Stimulated activated CD4-positive, alpha-beta T cell treated with anti-CD3 and anti-CD28 coated beads, TNF-alpha, amount 100 ng/mL, for 4 hours (primary cell): ENCODE measurements around the gene ADCY10.

Experiments
- DNase-seq, 3 experiments: peaks; one replicate each; pipeline ENCODE4 v3.0.0-alpha.2; 2020; ENCODE audit warnings: low read depth in 3 of 3

Gene ADCY10

DNA sequence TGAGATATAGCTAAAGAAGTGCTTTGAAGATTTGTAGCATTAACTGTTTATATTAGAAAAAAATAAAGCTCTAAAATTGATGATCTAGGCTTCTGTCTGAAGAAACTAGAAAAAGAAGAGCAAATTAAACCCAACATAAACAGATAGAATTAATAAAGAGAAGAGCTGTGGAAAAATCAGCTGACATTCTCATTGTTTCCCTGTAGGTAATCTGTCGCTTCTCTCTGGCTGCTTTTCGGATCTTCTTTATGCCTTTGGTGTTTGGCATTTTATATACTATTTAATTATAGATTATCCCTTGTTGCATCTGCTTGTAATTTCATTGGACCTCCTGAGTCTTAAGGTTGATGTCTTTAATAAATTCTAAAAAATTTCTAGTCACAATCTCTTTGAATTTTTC, 132.4 kb downstream of the ADCY10 start:
- no peak for DNase-seq

DNA sequence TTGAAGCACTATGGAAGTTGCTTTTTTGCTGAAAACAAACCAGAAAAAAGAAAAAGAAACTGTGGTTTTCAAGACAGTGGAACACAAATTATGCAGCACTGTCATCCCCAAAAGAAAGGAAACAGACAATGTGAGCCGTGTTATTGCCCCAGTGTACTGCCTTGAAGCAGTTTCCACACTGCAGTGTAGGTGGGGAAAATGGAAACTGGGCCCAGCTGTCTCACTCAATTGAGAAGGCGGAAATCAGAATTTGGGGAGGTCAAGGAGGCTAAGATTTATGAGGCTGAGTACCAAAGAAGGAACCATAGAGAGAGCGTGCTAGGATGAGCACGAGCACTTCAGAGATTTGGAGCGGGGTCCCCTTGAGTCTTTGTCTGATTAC, 136.7 kb downstream of the ADCY10 start:
- no peak for DNase-seq

DNA sequence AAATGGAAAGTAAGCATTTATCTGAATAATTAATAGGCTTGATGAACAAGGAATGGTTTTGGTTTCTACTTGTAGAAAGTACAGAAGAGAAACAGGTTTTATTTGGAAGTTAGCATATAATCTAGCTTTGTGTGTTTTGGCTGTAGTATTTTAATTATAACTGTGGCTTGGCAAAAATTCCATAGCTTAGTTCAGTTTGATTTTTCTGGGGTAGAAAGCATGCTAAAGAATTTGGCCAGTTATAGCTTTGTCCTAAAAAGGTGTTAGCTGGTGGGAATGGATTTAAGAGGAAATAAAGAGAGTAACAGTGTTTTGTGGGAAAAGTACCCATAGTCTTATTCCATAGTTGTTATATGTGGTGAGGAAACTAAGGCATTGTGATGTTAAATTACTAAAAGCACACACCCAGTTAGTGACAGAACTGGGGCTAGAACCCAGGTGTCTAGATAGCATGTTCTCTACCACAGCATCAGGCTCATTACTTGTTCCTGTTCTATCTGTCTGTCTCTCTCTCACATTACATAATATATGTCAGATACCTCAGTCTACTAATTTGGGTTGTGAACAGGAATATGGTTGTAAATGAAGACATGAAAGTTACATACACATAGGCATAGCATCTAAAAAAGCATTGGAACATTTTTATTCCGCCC, 137.2 kb downstream of the ADCY10 start:
- no peak for DNase-seq

DNA sequence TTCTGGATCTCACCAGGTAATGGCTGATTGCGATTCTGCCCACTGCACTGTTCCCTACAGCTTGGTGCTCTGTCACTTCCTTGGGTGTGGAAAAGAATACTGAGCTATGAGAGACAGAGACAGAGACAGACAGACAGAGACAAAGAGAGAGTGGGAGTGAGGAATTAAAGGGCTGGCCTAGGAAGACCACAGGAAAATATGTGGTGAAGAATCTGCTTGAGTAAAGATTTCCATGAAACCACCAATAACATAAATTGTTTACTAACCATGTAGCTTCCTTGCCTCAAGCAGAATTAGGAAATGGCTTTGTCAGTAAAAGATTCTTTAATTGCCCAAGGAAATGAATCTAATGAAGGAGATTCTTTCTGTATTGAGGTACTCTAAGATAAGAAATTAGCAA, 137.8 kb downstream of the ADCY10 start:
- no peak for DNase-seq

DNA sequence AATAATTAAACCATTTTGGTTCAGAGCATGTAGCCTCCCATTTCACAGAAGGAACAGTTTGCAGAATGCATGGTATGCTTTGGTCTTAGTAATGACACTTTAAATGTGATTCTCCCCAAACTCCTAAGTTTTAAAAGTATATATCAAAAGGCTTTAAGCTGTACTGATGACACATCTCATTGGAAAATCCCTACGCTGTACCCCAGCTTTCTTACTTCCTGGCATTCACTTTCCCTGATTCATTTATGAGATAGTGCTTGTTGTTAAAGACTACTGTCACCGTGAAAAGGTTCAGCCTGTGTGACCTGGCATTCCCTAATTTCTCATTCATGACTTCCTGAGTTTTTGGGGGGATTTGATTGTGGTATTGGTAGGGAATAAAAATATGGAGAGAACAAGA, 138.8 kb downstream of the ADCY10 start:
- DNase-seq, result no peak

DNA sequence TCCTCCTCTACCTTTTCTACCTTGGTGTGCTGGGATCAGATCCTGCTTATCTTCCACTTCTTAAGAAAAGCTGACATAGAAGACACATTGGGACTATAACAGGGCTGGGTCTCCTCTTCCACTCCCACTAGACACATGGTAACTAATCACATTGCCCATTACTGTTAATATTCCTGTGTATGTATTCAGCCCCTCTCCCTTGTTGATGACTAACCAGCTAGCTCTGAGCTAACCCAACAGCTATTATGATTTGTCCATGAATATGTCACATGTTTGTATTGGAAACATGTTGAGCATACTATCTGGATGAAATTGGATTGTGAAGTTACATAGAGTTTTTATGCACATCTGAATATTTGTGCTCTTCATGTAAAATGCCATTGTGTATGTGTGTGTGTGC, 139.2 kb downstream of the ADCY10 start:
- no peak for DNase-seq

DNA sequence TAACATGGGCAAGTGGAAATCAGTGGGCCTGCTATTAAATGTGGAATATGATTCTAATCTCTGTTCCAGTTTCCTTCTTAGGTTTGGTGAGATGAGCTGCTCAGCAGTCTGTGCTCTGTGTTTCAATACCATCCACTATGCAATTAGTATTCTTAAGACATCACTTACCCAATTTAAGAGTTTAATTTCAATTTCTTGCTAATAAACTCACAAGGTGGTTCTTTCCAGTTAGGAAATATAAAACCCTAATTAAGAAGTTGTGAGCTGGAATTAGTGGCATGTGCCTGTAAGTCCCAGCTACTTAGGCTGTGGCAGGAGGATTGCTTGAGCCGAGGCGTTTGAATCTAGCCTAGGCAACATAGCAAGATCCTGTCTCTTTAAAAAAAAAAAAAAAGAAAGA, 140.4 kb downstream of the ADCY10 start:
- DNase-seq, result no peak

DNA sequence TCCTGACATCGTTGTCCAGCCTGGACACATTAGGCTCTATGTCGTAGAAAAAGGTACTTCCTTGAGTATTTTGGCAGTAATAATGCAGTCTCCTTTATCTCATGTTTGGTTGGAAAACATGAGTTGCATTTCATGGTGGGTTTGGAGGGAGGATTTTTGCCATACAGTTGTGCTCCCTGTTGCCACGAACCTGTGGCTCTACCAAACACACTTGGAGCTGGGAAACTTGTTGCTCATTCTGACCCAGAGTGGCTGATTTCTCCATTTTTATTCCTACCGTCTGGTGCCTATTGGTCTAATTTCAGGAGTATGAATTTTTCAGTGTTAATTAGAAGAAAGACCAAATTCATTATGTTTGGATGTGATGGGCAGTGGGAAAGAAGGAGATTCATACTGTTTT, 141.5 kb downstream of the ADCY10 start:
- DNase-seq, result no peak

DNA sequence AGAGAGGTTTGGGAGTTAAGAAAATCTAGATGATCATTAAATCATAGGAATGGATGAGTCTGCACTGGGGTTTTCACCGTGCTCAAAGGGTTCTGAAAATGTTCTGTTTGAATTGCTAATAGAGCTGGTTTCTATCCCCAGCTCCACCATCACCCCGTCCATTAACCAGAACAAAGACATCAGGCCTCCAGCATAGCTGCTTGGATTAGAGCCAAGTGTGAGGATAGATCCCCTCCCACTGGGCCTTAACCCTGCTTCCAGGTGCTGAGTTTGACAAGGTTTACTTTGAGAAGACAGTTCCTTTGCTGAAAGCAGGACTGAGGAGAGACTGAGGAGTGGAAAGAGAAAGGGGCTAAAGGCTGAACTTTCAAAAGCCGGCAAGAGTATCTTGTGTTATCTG, 143.8 kb downstream of the ADCY10 start:
- no peak for DNase-seq

DNA sequence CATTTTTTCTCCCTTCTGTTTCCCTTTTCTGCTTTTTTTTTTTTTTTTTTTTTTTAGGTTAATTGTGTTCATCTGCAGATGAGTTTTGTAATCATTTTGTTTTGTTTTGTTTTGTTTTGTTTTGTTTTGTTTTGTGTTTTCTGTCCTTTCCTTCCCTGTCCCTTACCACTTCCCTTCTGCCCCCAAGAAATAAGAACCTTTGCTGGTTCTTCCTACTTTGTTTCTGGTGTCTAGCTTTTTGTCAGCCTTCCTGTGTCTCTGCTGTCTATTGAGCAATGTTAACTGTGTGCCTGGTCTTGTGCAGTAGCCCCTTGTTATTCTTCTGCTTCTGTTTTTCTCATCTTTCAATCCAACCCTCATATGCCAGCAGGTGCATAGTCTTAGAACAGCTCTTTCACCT, 146.2 kb downstream of the ADCY10 start:
- DNase-seq, result no peak

DNA sequence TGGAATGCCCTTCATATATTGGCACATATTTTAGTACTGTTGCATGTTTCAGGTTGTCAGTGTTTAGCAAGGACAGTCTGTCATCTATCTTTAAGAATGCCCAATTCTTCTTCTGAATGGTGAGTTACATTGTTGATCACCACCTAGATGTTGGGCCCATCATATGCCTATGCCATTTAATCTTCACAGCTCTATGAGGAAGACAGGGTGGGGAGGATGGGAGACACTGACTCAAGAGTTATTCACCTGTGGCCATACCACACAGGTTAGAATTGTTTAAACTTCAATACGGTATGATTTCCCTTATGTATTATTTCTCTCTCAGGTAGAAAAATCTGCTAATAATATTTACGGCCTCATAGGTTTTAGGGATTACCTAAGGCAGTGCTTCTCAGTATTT, 147.4 kb downstream of the ADCY10 start:
- no peak for DNase-seq

DNA sequence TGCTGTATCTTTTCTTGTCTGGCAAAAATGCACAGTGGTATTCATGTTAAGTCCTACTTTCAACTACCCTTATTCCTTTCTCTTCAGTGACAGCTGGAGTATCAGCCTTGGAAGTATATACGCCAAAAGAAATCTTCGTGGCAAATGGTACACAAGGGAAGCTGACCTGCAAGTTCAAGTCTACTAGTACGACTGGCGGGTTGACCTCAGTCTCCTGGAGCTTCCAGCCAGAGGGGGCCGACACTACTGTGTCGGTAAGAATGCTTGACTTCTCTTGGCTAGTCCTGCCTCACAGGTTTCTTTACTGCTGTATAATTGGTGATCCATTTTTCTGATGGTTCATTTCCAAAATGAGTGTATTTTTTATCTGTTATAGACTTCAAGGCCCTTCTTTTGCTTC, 148.4 kb downstream of the ADCY10 start:
- DNase-seq, result no peak

DNA sequence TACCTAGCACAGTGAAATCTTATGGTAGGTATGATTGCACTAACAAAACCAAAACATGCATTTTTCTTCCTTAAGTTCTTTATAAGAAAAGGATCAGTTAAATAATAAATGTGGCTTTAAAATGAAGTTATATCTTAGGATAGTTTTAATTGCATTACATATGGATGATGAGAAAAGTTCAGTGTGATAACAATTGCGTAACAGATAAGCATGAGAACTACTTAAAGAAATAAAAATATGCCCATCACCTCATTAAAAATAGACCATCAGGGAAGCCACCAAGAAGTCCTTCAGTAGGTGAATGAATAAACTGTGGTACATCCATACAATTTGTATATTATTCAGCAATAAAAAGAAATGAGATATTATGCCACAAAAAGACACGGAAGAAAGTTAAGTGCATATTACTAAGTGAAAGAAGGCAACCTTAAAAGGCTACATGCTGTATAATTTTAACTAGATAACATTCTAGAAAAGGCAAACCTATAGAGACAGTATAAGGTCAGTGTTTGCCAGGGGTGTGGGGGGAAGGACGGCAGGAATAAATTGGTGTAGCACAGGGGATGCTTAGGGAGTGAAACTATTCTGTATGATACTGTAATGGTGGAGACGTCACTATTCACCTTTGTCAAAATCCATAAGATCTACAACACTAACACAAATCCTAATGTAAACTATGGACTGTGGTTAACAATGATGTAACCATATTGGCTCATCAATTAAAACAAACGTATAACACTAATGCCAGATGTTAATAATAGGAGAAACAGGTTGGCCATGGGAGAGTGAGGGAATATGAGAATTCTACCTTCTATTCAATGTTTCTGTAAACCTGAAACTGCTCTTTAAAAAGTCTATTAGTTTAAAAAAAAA, 149.2 kb downstream of the ADCY10 start:
- DNase-seq, result no peak

DNA sequence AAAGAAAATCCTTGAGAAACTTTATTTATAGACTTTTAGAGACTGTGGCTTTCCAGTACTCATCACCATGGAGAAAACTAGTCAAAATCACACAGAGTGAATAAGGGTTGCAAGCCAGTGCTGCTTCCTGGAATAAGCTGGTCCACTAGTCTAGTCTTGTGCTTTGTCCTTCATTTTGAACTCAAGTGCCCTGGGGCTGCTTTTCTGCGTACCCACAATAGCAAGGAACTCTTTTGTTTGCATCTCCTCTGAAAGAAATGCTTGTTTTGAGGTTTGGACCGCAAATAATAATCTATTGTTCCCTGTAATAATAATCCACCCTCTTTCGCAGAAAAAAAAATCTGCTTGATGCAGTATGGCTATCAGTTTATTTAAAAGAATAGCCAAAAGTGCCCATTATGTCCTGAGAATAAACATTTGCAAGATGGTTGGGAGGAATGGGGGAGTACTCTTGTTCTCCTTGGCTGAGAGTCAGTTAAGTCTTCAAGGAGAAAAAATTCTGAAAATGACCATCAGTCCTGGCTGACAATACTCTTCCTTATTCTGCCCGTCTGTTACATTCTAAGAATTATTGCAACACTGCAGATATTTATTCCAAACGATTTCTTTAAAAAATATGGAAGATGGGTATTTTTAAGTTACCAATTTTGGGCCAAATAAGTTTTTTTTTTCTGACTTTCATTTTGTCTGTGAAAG, 150.3 kb downstream of the ADCY10 start:
- DNase-seq, result no peak

DNA sequence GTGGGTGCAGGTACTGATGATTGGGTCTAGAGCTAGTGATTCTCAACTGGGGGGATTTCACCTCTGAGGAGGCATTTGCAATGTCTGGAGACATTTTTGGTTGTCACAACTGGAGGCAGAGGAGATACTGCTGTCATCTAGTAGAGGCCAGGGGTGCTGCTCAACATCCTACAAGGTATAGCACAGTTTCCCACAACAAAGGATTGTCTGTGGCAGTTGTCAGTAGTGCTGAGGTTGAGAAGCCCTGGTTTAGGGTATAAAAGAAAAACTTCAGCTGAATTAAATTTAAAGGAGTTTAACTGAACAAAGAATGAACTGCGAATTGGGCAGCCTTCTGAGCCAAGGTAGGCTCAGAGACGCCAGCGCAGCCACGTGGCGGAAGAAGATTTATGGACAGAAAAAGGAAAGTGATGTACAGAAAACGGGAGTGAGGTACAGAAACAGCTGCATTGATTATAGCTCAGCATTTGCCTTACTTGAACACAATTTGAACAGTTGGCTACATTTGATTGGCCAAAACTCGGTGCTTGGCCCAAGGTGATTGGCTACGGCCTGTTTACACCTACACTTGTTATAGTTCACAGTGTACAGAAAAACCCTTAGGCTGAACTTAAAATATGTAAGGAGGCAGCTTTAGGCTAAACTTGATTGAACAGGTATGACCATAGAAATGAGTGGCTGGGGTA, 151.7 kb downstream of the ADCY10 start:
- no peak for DNase-seq

DNA sequence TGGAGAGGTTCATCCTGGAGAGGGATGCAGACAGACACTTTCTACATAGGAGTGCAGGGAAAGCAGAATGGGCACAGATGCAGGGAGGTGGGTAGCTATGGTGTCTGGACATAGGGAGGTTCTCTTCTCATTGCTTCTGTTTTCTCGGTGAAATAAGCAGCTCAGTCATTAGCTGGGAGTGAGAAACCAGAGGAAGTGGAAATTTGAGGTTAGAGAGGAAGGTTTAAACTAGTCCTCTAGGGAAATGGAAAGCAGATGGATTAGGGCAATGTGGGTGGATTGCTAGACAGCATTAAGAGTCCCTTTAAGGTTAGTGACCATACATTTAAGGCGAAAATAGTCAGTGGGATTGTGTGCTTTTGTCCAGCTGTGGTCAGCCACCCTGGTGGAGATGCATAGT, 152.5 kb downstream of the ADCY10 start:
- DNase-seq, result no peak
